Measurements from ENCODE around the gene MTHFR.

MTHFR gene

GRCh38 chr1:11753555-11754208 is 52.1 kb downstream of the MTHFR start:
- no peak overlapping the region for H3K4me3 ChIP-seq (ENCODE audit: low read length)
- TF ChIP-seq CTCF (IDR thresholded peaks at IDR 0.05; ENCODE audit: insufficient read depth, low read depth, low read length, missing control alignments) = no peak
- DNase-seq (ENCODE audit: low read depth) = no peak

- no peak for TF ChIP-seq CTCF (IDR thresholded peaks at IDR 0.05; ENCODE audit: insufficient read depth, low read depth, low read length, missing control alignments)
- H3K4me3 ChIP-seq (ENCODE audit: low read length) = no peak overlapping the region
- DNase-seq (ENCODE audit: low read depth) = no peak
Observed at GRCh38 chr1:11752359-11753088, 53.2 kb downstream of the MTHFR start.

GRCh38 chr1:11751087-11751486 is 54.7 kb downstream of the MTHFR start:
- no peak overlapping the region for H3K4me3 ChIP-seq (ENCODE audit: low read length)
- DNase-seq (ENCODE audit: low read depth) = no peak
- TF ChIP-seq CTCF (IDR thresholded peaks at IDR 0.05; ENCODE audit: insufficient read depth, low read depth, low read length, missing control alignments) = no peak

GRCh38 chr1:11749996-11750395 is 55.8 kb downstream of the MTHFR start:
- no peak overlapping the region for H3K4me3 ChIP-seq (ENCODE audit: low read length)
- DNase-seq (ENCODE audit: low read depth) = no peak
- TF ChIP-seq CTCF (IDR thresholded peaks at IDR 0.05; ENCODE audit: insufficient read depth, low read depth, low read length, missing control alignments) = no peak

- DNase-seq (ENCODE audit: low read depth) = peak; percentile 54
- no peak overlapping the region for H3K4me3 ChIP-seq (ENCODE audit: low read length)
- peak; percentile 40 for TF ChIP-seq CTCF (IDR thresholded peaks at IDR 0.05; ENCODE audit: insufficient read depth, low read depth, low read length, missing control alignments)
Observed at GRCh38 chr1:11749203-11749689, 56.5 kb downstream of the MTHFR start.

- TF ChIP-seq CTCF (IDR thresholded peaks at IDR 0.05; ENCODE audit: insufficient read depth, low read depth, low read length, missing control alignments) = no peak
- H3K4me3 ChIP-seq (ENCODE audit: low read length) = no peak overlapping the region
- no peak for DNase-seq (ENCODE audit: low read depth)
Observed at GRCh38 chr1:11748294-11749202, 57.2 kb downstream of the MTHFR start.

Measured in epithelial cell of esophagus (primary cell).